GM12878 (cell line): ENCODE measurements around the gene PPP4R4.

Source experiments
- CREB1 ChIP-seq: IDR thresholded peaks from 2 replicates; pipeline ENCODE4 v1.6.1; 2012; ENCODE audit warnings: low read depth, mild to moderate bottlenecking, inconsistent platforms
- CTCF ChIP-seq, 3 experiments: IDR thresholded peaks in 2 of 3; conservative IDR thresholded peaks in 1 of 3; 2 replicates each; pipeline ENCODE4 v1.5.1; 2011; ENCODE audit warnings: low read depth in 3 of 3, low read length in 3 of 3, mild to moderate bottlenecking in 3 of 3, control low read depth in 2 of 3, moderate library complexity in 2 of 3, inconsistent platforms in 1 of 3, mixed read lengths in 1 of 3; ENCODE audit not compliant: control insufficient read depth in 2 of 3, insufficient read depth in 1 of 3; ENCODE audit errors: extremely low read depth in 1 of 3
- ELK1 ChIP-seq: IDR thresholded peaks from 2 replicates; pipeline ENCODE4 v1.6.1; 2012; ENCODE audit warnings: low read depth, low read length, improper control_type of control experiment
- EZH2 ChIP-seq: IDR thresholded peaks from 2 replicates; pipeline ENCODE4 v1.6.1; 2012; ENCODE audit warnings: low read depth, mild to moderate bottlenecking, control low read depth, inconsistent platforms, low read length, borderline replicate concordance; ENCODE audit not compliant: control insufficient read depth
- GABPA ChIP-seq: IDR thresholded peaks from 2 replicates; pipeline ENCODE4 v1.6.1; 2014; ENCODE audit warnings: antibody characterized with exemption, low read depth, mild to moderate bottlenecking, inconsistent platforms
- HDAC2 ChIP-seq: fragments of 200-600 bp; sonication (generic); IDR thresholded peaks from 2 replicates; pipeline ENCODE4 v1.6.1; 2017
- IRF3 ChIP-seq: fragments of 450-650 bp; IDR thresholded peaks from 2 replicates; pipeline ENCODE4 v1.6.1; 2014; ENCODE audit warnings: mild to moderate bottlenecking
- MTA3 ChIP-seq: IDR thresholded peaks from 2 replicates; pipeline ENCODE4 v1.6.1; 2012; ENCODE audit warnings: low read length, inconsistent platforms, borderline replicate concordance
- NR2C1 ChIP-seq: fragments of 450-650 bp; IDR thresholded peaks from 2 replicates; pipeline ENCODE4 v1.6.1; 2017; ENCODE audit warnings: antibody characterized with exemption, mild to moderate bottlenecking, moderate library complexity
- POLR2A ChIP-seq: IDR thresholded peaks from 2 replicates; pipeline ENCODE4 v1.6.1; 2011; ENCODE audit warnings: low read depth, mild to moderate bottlenecking, low read length
- POLR2AphosphoS5 ChIP-seq: IDR thresholded peaks from 2 replicates; pipeline ENCODE4 v1.6.1; 2011; ENCODE audit warnings: mild to moderate bottlenecking, low read length, inconsistent platforms
- RELA ChIP-seq: fragments of 450-650 bp; IDR thresholded peaks from 2 replicates; pipeline ENCODE4 v1.8.0; 2014; ENCODE audit warnings: borderline replicate concordance; ENCODE audit not compliant: partially characterized antibody
- TCF12 ChIP-seq: IDR thresholded peaks from 2 replicates; pipeline ENCODE4 v1.6.1; 2011; ENCODE audit warnings: low read depth, mild to moderate bottlenecking, low read length
- ZNF384 ChIP-seq: IDR thresholded peaks from 2 replicates; pipeline ENCODE4 v1.6.1; 2012; ENCODE audit warnings: low read depth, mild to moderate bottlenecking, low read length, improper control_type of control experiment, borderline replicate concordance

- TF ChIP-seq EZH2 (no peak), TCF12 (no peak), CTCF (IDR thresholded peaks at IDR 0.05 in 2 of 3, conservative IDR thresholded peaks at IDR 0.05 in 1 of 3; ENCODE audit: control insufficient read depth in 2 of 3, extremely low read depth in 1 of 3, insufficient read depth in 1 of 3, low read depth in 3 of 3, low read length in 3 of 3) (no peak), RELA (no peak), POLR2AphosphoS5 (no peak), NR2C1 (no peak), POLR2A (no peak), ELK1 (no peak), GABPA (no peak), IRF3 (no peak), MTA3 (no peak), HDAC2 (no peak), ZNF384 (no peak), CREB1 (no peak)
These were observed 10.3 kb upstream of the PPP4R4 start for GRCh38 chr14:94163796-94164195.
